H1 (cell line): ENCODE data around the gene ZGLP1. TPM values are rescaled to one million over a fixed set of nuclear protein-coding genes. Genes with fewer than 3 reads are reported as not detected.

Source experiments
- polyA plus RNA-seq, 7 experiments: library from polyadenylated mRNA; depleted of rRNA in 3 of 7; stranded (reverse) in 5 of 7; unstranded in 2 of 7; fragments of >200 nt in 5 of 7; fragments of 200-250 nt in 2 of 7; gene quantifications; 1 replicate in 5 of 7; 2 replicates in 1 of 7; 4 replicates in 1 of 7; pipeline versions ENCODE4 v1.2.1 to v1.2.3, GENCODE V29; 2011 to 2013; ENCODE audit warnings: missing spikeins in 2 of 7, mixed read lengths in 2 of 7
- total RNA-seq: library from RNA; stranded (reverse); fragmentation: NEBNext Ultra II Directional; extraction: Animal tissue kit (Norgen Biotek cat#: 25700); gene quantifications from 2 replicates; pipeline ENCODE4 v1.2.1, GENCODE V29; 2021
- TF ChIP-seq, protein P1 (sequence below): IDR thresholded peaks from 2 replicates; pipeline ENCODE4 v1.6.1; 2012; ENCODE audit warnings: inconsistent platforms

Gene ZGLP1
- total and polyA plus RNA-seq, 2 of the 8 experiments (the other 6 are each of a cell fraction or from before 2014, with no cell fraction given) = 4.2 to 5.1 TPM

DNA sequence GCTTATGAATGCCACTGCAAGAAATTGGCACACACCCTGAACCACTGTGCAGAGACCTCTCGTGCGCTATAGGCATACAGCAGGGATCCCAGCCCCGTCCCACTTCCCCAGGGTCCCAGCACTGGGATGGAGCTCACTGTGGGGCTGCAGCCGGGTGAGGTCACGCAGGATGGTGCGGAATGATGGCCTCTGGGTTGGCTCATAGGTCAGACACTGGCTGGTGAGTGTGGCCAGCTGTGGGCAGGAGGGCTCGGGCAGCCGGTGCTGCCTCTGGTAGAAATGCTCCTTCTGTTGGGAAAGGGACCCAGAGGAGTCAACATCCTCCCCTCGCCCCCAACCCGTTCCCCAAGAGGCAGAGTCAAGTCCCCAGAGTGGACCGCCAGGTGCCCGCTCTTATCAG, 46.8 kb upstream of the ZGLP1 start (continued):
- TF ChIP-seq, protein P1, sequence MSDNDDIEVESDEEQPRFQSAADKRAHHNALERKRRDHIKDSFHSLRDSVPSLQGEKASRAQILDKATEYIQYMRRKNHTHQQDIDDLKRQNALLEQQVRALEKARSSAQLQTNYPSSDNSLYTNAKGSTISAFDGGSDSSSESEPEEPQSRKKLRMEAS = no peak
- TF ChIP-seq, all 59 proteins: peak for 0
